ENCODE data around the gene SENP8. TPM values are rescaled to one million over a fixed set of nuclear protein-coding genes. Genes with fewer than 3 reads are reported as not detected.

The SENP8 gene
- total and polyA plus RNA-seq, 2 of the 8 experiments (the other 6 are each of a cell fraction or from before 2014, with no cell fraction given) = 4.1 to 6.0 TPM

DNA sequence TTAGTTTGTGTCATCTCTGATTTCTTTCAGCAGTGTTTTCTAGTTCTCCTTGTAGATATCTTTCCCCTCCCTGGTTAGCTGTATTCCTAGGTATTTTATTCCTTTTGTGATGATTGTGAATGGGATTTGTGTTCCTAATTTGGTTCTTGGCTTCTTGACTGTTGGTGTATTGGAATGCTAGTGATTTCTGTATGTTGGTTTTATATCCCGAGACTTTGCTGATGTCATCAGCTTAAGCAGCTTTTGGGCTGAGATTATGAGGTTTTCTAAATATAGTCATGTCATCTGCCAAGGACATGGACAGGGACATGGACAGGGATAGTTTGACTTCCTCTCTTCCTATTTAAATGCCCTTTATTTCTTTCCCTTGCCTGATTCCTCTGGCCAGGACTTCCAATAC, 36.0 kb upstream of the SENP8 start:
- H2AK5ac ChIP-seq (ENCODE audit: low read depth, low read length) = no peak overlapping the region
- ChIA-PET CTCF (ENCODE audit: partially characterized antibody) (interaction anchor here (1.3 kb wide), 1 partner anchor 10 kb away, joined by 4 read pairs; no protein-coding TSS in a partner anchor), POLR2A (ENCODE audit: partially characterized antibody) (no interaction called here)
- DNase-seq (ENCODE audit: low read depth in 1 of 2, low spot score in 2 of 2) = no peak
- no peaks in the 10 kb centered on the region for H3K79me2 ChIP-seq (ENCODE audit: control insufficient read depth in 1 of 2, insufficient read depth in 2 of 2, low read length in 2 of 2)
- 95% methylated on average over 1 of the region's 1 CpG; no CpG with 5 or more reads in 1 of the 2 experiments for WGBS, 2 experiments (ENCODE audit: extremely low coverage in 1 of 2, insufficient coverage in 1 of 2, insufficient read length in 1 of 2, insufficient replicate concordance in 2 of 2, low coverage in 1 of 2, low lambda C conversion rate in 2 of 2, missing lambda C conversion rate in 1 of 2)
- H2BK20ac ChIP-seq (ENCODE audit: low read length) = no peak overlapping the region
- no peak overlapping the region for H2BK15ac ChIP-seq (ENCODE audit: low read length)
- H3K23me2 ChIP-seq (ENCODE audit: low read depth, low read length) = no peaks in the 10 kb centered on the region
- no peak overlapping the region for H2AFZ ChIP-seq (ENCODE audit: low read length)
- H4K20me1 ChIP-seq (replicated peaks in 1 of 2; ENCODE audit: control insufficient read depth in 1 of 2, insufficient read depth in 2 of 2, low read length in 2 of 2) = no peaks in the 10 kb centered on the region
- no peak for FAIRE-seq
- no peak overlapping the region for H3K4ac ChIP-seq (replicated peaks; ENCODE audit: insufficient read length, low read depth, low read length)
- H3K56ac ChIP-seq (replicated peaks; ENCODE audit: insufficient read length, low read depth, low read length) = no peak overlapping the region
- no peak overlapping the region for H3K4me3 ChIP-seq (ENCODE audit: extremely low read depth in 1 of 4, insufficient read depth in 2 of 4, low read depth in 3 of 4, low read length in 4 of 4)
- no peak overlapping the region for H3K27ac ChIP-seq (ENCODE audit: low read depth, low read length)
- no peak overlapping the region for H4K5ac ChIP-seq (ENCODE audit: insufficient read length, low read depth, low read length)
- no peak overlapping the region for H3K18ac ChIP-seq (ENCODE audit: extremely low read depth, low read length)
- H3K9me3 ChIP-seq (ENCODE audit: insufficient read depth in 2 of 2, low read depth in 1 of 2, low read length in 1 of 2) = no peaks in the 10 kb centered on the region
- no peak overlapping the region for H3K4me2 ChIP-seq (ENCODE audit: insufficient read depth in 1 of 2, low read depth in 2 of 2, low read length in 2 of 2)
- H4K8ac ChIP-seq (ENCODE audit: extremely low read depth, insufficient read depth, low read length) = no peak overlapping the region
- H3K23ac ChIP-seq (ENCODE audit: insufficient read length) = no peak overlapping the region
- H2BK12ac ChIP-seq (ENCODE audit: low read depth, low read length) = no peak overlapping the region
- no peak overlapping the region for H3K9ac ChIP-seq (replicated peaks in 1 of 4; ENCODE audit: extremely low read depth in 1 of 4, low read depth in 3 of 4, low read length in 3 of 4)
- no peaks in the 10 kb centered on the region for H3K27me3 ChIP-seq (replicated peaks in 1 of 4; ENCODE audit: control insufficient read depth in 3 of 4, extremely low read depth in 1 of 4, insufficient read depth in 3 of 4, low read length in 3 of 4)
- H4K91ac ChIP-seq (replicated peaks; ENCODE audit: insufficient read length, low read length) = no peak overlapping the region
- no peak overlapping the region for H2BK5ac ChIP-seq (ENCODE audit: low read depth, low read length)
- no peaks in the 10 kb centered on the region for H3K4me1 ChIP-seq (replicated peaks in 1 of 4; ENCODE audit: control insufficient read depth in 3 of 4, insufficient read depth in 4 of 4, low read length in 3 of 4)
- H3K79me1 ChIP-seq (ENCODE audit: low read depth, low read length) = no peaks in the 10 kb centered on the region
- no peaks in the 10 kb centered on the region for H3K36me3 ChIP-seq (ENCODE audit: control insufficient read depth in 2 of 4, insufficient read depth in 4 of 4, low read length in 3 of 4)
- H2BK120ac ChIP-seq (replicated peaks; ENCODE audit: low read depth, low read length) = no peak overlapping the region
- no peak overlapping the region for H3K14ac ChIP-seq (ENCODE audit: insufficient read length)
- no peak for TF ChIP-seq BRCA1 (IDR thresholded peaks at IDR 0.05; ENCODE audit: low read depth, low read length)
- TF ChIP-seq SUZ12 (IDR thresholded peaks at IDR 0.05; ENCODE audit: low read length) = no peak
- TF ChIP-seq POLR2A (IDR thresholded peaks at IDR 0.05; ENCODE audit: control extremely low read depth in 1 of 2, low read depth in 2 of 2, low read length in 2 of 2) = no peak
- TF ChIP-seq, protein P1, sequence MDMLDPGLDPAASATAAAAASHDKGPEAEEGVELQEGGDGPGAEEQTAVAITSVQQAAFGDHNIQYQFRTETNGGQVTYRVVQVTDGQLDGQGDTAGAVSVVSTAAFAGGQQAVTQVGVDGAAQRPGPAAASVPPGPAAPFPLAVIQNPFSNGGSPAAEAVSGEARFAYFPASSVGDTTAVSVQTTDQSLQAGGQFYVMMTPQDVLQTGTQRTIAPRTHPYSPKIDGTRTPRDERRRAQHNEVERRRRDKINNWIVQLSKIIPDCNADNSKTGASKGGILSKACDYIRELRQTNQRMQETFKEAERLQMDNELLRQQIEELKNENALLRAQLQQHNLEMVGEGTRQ (IDR thresholded peaks at IDR 0.05; ENCODE audit: low read length) = no peak
- no peak for TF ChIP-seq KDM4A (IDR thresholded peaks at IDR 0.05; ENCODE audit: low read depth, low read length, severe bottlenecking)
- no peak for TF ChIP-seq HDAC6 (IDR thresholded peaks at IDR 0.05; ENCODE audit: low read depth, low read length)
- no peak for TF ChIP-seq CHD1 (IDR thresholded peaks at IDR 0.05; ENCODE audit: low read depth, low read length)
- no peak for TF ChIP-seq CBX8 (IDR thresholded peaks at IDR 0.05; ENCODE audit: borderline replicate concordance, low read depth, low read length)
- TF ChIP-seq EP300 (IDR thresholded peaks at IDR 0.05; ENCODE audit: borderline replicate concordance in 1 of 2, low read depth in 2 of 2, low read length in 2 of 2) = no peak
- no peak for TF ChIP-seq ZNF274 (IDR thresholded peaks at IDR 0.05; ENCODE audit: borderline replicate concordance, extremely low read depth, low read length)
- no peak for TF ChIP-seq TEAD4 (IDR thresholded peaks at IDR 0.05; ENCODE audit: low read depth, low read length)
- TF ChIP-seq FOSL1 (IDR thresholded peaks at IDR 0.05; ENCODE audit: insufficient read depth, low read depth, low read length) = no peak
- no peak for TF ChIP-seq SP2 (IDR thresholded peaks at IDR 0.05; ENCODE audit: low read length)
- TF ChIP-seq CHD2 (IDR thresholded peaks at IDR 0.05; ENCODE audit: low read length) = no peak
- TF ChIP-seq TBP (IDR thresholded peaks at IDR 0.05; ENCODE audit: low read depth, low read length) = no peak
